HL-60/S4 treated with retinoic acid at 250 ng/mL for 4 days and 3 days (cell line): ENCODE data around the gene ATOH8.
"Not testable (repeated sequence)": the region's sequence is repeated elsewhere in the genome, so short reads cannot be mapped to it uniquely, and the experiment has no call there.

Experiments
- in situ Hi-C: fragments of 300-500 bp; cut with MboI; formaldehyde crosslinking; loops from 2 replicates; pipeline ENCODE4 v1.7.0; 2022; ENCODE audit warnings: low sequenced_read_pairs

The ATOH8 gene

DNA sequence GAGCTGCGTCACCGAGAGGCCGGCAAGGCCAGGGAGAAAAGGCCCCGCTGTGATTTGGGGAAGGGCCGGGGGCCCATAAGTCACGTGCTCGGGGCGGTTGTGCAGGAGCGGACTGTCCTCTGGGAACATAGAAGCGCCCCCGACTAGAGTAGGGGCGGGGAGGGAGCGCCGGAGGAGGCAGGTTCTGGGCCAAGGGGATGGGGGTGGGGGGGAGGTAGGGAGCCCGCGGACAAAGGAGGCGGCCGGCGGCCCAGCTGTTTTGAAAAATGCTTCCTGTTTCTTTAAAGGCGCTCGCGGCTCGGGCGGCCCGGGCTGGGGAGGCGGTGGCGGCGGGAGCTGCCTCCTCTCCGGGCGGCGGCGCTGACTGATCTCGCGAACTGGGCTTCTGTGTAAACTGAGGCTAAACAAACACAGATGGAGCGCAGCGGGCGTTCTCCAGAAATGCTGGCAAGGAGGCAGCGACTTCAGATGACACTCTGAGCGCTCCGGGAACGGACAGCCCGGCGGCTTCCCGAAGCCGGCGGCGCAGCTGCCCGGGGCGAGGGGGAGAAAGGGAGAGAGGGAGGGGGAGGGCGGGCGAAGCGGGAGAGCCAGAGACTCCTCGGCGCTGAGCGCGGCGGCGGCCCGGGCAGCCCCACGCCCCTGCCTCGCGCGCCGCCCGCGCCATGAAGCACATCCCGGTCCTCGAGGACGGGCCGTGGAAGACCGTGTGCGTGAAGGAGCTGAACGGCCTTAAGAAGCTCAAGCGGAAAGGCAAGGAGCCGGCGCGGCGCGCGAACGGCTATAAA is at the start of gene ATOH8:
Gene ATOH8 (plus strand): TSS at position 467 of the 788 bp plus-strand sequence. CDS start 199 bp downstream, at position 666.
- in situ Hi-C loops: no loop called here

- in situ Hi-C loops: no loop called here
Observed at GRCh38 chr2:85704038-85704437, 49.8 kb upstream of the ATOH8 start.

- in situ Hi-C loops: no loop called here
Observed at GRCh38 chr2:85704800-85705679, 48.8 kb upstream of the ATOH8 start.

- in situ Hi-C loops: no loop called here
Observed at GRCh38 chr2:85705680-85706039, 48.1 kb upstream of the ATOH8 start.

GRCh38 chr2:85706063-85706462 is 47.7 kb upstream of the ATOH8 start:
- in situ Hi-C loops: no loop called here

DNA sequence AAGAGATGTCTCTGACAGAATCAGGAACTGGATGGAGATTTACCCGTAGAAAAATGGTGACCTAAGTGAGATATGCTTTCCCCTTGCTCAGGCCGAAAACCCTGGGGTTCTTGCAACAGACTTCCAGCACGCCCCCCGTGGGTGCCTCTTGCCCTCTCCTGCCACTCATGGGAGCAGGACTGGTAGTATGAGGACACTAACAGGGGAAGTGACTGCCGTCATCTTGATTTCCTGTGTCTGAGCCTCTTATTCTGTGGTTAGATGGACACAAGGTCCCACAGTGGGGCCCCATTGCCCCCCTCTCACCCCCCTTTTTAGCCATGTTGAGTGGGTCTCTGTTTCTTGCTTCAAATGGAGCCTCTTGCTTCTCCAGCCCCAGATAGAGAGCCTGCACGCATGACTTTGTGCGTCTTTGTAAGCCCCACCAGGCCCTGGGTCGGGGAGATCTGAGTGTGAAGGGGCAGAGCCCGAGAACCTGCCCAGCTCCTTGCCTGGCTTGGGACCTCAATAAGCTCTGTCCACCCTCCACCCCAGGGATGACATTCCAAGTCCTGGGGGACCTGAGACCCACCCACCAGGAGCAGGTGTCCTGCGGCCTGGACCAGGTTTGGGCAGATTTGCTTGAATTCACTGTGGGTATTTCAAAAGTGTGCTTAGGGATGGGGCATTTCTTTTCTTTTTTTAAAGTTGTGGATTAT is 47.0 kb upstream of the ATOH8 start:
- in situ Hi-C loops: no loop called here

GRCh38 chr2:85707304-85707703 is 46.5 kb upstream of the ATOH8 start:
- in situ Hi-C loops: no loop called here

- in situ Hi-C loops: no loop called here
Observed at GRCh38 chr2:85708641-85709040, 45.1 kb upstream of the ATOH8 start.

DNA sequence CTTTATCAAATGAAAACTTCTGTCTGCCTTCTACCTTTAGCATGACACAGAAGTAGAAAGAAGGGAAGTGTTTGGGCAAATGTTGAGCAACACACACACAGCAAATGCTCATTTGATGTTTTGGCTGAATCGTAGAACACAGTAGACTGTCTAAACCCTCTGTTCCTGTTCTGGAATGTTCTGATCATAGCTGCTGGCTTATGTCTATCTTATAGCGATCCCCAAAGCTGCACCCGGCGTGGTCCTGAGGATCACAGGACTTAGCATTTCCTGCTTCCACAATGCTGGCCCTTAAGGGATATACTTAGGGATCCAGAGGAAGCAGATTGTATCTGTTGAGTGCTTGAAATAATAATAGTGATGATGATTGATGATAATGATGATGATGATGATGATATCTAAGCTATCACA is 44.4 kb upstream of the ATOH8 start:
- in situ Hi-C loops: no loop called here

GRCh38 chr2:85710687-85711577 is 42.9 kb upstream of the ATOH8 start:
- in situ Hi-C loops: no loop called here

DNA sequence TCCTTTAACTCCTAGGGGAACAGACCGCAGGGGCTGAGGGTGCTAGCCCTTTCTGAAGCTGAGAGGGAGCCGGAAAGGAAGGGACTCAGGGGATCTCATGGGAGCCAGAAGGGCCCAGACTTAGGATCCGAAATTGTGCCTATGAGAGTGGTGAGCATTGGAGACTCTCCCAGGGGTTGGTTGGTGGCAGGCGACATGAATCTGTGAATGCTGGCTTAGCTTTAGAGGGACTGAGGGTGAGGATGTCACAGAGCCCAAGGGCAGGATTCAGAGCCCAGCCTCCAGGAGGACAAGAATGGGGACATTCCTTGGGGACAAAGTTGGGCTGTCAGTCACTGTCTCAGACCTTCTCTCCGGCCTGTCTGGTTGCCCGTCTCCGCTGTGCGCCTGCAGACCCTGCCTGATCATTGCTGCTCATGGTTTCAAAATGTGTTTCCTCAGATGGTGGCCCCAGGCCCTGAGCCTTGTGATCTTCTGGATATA is 42.2 kb upstream of the ATOH8 start:
- in situ Hi-C loops: no loop called here

- in situ Hi-C loops: no loop called here
Observed at GRCh38 chr2:85712336-85712735, 41.5 kb upstream of the ATOH8 start.

DNA sequence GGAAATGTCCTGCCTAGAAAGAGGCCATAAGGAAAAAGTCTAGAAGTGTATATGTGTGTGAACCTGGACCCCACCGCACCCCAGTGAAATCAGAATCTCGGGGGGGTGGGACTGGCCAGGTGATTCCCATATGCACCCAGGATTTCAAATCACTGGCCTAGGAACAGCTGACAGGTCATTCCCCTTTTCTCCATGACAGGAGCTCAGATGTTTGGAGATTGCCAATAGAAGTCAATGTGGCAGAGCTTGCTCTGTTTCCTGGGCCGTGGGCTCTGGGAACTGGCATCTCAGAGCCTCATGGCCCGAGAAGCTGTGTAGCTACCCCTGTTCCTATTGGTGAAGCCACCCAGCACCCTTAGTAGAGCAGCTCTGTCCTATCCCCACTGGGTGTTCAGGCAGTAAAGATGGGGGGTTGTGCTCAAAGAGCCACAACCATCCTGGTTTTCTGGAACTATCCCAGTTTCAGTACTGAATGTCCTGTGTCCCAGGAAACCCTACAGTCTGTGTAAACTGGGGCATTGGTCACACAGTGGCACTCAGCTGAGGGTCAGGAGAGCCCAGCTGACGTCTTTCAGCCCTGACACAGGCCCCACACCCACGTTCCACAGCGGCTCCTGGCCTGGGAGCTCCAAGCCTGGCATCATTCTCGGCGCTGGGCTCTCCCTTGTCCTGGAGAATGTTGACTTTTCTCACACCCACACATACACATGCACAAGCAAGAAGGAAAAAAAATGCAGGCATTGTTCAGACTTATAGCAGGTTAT is 40.8 kb upstream of the ATOH8 start:
- in situ Hi-C loops: no loop called here

GRCh38 chr2:85713836-85714235 is 40.0 kb upstream of the ATOH8 start:
- in situ Hi-C loops: no loop called here

GRCh38 chr2:85714421-85714820 is 39.4 kb upstream of the ATOH8 start:
- in situ Hi-C loops: not testable (repeated sequence)

DNA sequence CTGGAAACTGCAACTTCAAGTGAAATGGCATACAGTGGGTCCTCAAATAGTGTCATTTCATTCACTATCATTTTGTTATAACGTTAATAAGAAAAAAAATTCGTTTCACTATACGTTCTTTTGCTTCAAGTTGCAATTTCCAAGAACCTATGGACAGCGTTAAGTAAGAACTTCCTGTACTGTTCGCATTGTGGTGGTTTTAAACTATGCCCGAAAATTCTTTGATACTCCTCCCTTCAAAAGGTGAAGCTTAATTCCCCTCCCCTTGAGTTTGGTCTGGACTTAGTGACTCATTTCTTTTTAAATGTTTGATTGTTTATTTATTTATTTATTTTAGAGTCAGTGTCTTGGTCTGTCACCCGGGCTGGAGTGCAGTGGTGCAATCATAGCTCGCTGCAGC is 39.0 kb upstream of the ATOH8 start:
- in situ Hi-C loops: no loop called here

GRCh38 chr2:85716346-85716914 is 37.4 kb upstream of the ATOH8 start:
- in situ Hi-C loops: no loop called here

DNA sequence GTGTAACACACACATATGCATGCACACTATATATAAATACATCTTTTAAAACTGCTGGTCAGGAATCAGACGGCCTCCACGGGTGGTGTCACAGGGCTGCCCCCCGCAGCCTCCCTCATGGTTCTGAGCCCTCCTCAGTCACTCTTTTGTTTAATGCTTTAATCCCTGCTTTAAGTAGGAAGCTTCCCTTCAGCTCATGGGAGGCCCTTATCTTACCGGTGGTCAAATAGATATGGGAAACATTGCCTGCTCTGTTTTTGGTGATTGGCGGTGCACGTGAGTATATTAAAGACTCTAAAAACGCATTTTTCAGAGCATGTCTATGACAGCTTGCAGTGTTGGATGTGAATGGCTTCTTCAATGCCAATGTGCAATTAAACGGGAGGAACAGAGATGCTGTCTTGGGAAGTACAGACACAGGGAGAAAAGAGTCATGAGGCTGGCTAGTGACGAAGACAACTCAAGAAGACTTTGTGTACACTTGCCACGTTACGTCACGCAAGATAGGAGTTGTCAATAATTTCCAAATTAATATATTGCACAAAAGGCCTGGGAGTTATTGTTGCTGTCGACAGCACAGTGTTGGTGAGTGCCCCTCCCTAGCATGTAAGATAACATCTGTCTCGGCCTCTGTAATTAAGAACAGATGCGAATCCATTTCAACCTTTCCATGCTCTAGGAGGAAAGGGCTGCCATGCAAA is 36.3 kb upstream of the ATOH8 start:
- in situ Hi-C loops: no loop called here

DNA sequence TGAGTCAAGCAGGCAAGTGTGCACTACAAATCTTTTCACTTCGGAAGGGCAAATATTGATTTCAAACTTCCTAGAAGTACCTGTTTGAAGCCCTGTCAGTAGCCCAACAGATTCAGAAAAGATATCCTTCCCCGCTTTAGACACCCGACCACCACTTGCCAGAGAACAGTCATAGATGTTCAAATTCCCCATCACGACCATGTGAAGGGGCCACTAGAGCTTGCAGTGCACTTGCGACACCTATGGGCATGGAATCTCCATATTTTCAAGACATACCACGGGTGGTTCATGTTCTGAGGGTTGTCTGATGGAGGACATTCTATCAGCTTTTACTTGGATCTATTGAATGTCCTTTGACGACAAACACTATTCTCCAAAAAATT is 35.8 kb upstream of the ATOH8 start:
- in situ Hi-C loops: no loop called here
